Osteocyte (in vitro differentiated cells): Measurements from ENCODE around the gene COMMD9. TPM values are rescaled to one million over a fixed set of nuclear protein-coding genes. Genes with fewer than 3 reads are reported as not detected.

Experiments used
- DNase-seq: peaks from one replicate; pipeline ENCODE4 v3.0.0; 2021; ENCODE audit warnings: mixed read lengths; ENCODE audit not compliant: unreplicated experiment; ENCODE audit errors: extremely low spot score
- H3K27ac Mint-ChIP-seq: one replicate; pipeline ENCODE4 v1.8.0; 2021; ENCODE audit warnings: mild to moderate bottlenecking, mixed read lengths; ENCODE audit not compliant: unreplicated experiment
- H3K27me3 Mint-ChIP-seq: one replicate; pipeline ENCODE4 v1.8.0; 2021; ENCODE audit warnings: mixed read lengths; ENCODE audit not compliant: unreplicated experiment
- H3K36me3 Mint-ChIP-seq: one replicate; pipeline ENCODE4 v1.8.0; 2021; ENCODE audit warnings: mixed read lengths; ENCODE audit not compliant: unreplicated experiment
- H3K4me1 Mint-ChIP-seq: one replicate; pipeline ENCODE4 v1.8.0; 2021; ENCODE audit warnings: mixed read lengths; ENCODE audit not compliant: unreplicated experiment
- H3K4me3 Mint-ChIP-seq: one replicate; pipeline ENCODE4 v1.8.0; 2021; ENCODE audit warnings: mild to moderate bottlenecking, moderate library complexity, mixed read lengths; ENCODE audit not compliant: unreplicated experiment
- H3K9me3 Mint-ChIP-seq: one replicate; pipeline ENCODE4 v1.8.0; 2021; ENCODE audit warnings: mixed read lengths; ENCODE audit not compliant: unreplicated experiment
- CTCF ChIP-seq: fragments of 200-600 bp; sonication (generic); IDR thresholded peaks from 2 replicates; pipeline ENCODE4 v1.5.0; 2021; ENCODE audit warnings: antibody characterized with exemption, mild to moderate bottlenecking, moderate library complexity
- total RNA-seq: library from RNA; stranded (reverse); gene quantifications from 2 replicates; pipeline ENCODE4 v1.2.1, GENCODE V29; 2021

Gene COMMD9
- total RNA-seq, 1 donor from 2014 or later: 71.4 TPM

GRCh38 chr11:36247493-36247892, 41.7 kb downstream of the COMMD9 start:
- H3K27me3 Mint-ChIP-seq: peaks cover 5% of the 10 kb centered on the region

GRCh38 chr11:36243641-36244040, 45.6 kb downstream of the COMMD9 start:
- peaks cover 2% of the 10 kb centered on the region for H3K36me3 Mint-ChIP-seq
- no peak for TF ChIP-seq CTCF
- H3K4me1 Mint-ChIP-seq: peaks cover 4% of the 10 kb centered on the region
- no peak for DNase-seq
- no peak overlapping the region for H3K4me3 Mint-ChIP-seq
- no peak overlapping the region for H3K27ac Mint-ChIP-seq
- H3K9me3 Mint-ChIP-seq: peaks cover 8% of the 10 kb centered on the region
- H3K27me3 Mint-ChIP-seq: peaks cover 5% of the 10 kb centered on the region

More at GRCh38 chr11:36247493-36247892, 41.7 kb downstream of the COMMD9 start:
- Mint-ChIP-seq H3K9me3 (peaks cover 11% of the 10 kb centered on the region), H3K27ac (no peak overlapping the region), H3K4me1 (peaks cover 22% of the 10 kb centered on the region), H3K4me3 (no peak overlapping the region), H3K36me3 (peaks cover 2% of the 10 kb centered on the region)
- TF ChIP-seq CTCF: no peak
- no peak for DNase-seq

GRCh38 chr11:36241497-36241896, 47.7 kb downstream of the COMMD9 start:
- TF ChIP-seq CTCF: no peak
- no peak overlapping the region for H3K27ac Mint-ChIP-seq
- no peak for DNase-seq
- no peak overlapping the region for H3K4me3 Mint-ChIP-seq
- peaks cover 2% of the 10 kb centered on the region for H3K36me3 Mint-ChIP-seq
- H3K27me3 Mint-ChIP-seq: no peaks in the 10 kb centered on the region
- peaks cover 8% of the 10 kb centered on the region for H3K9me3 Mint-ChIP-seq
- no peaks in the 10 kb centered on the region for H3K4me1 Mint-ChIP-seq

- no peak overlapping the region for H3K4me3 Mint-ChIP-seq
- peaks cover 2% of the 10 kb centered on the region for H3K36me3 Mint-ChIP-seq
- no peak overlapping the region for H3K27ac Mint-ChIP-seq
- no peaks in the 10 kb centered on the region for H3K27me3 Mint-ChIP-seq
- DNase-seq: no peak
- no peak for TF ChIP-seq CTCF
- no peaks in the 10 kb centered on the region for H3K4me1 Mint-ChIP-seq
- peaks cover 8% of the 10 kb centered on the region for H3K9me3 Mint-ChIP-seq
Observed at GRCh38 chr11:36240801-36241200, 48.4 kb downstream of the COMMD9 start.

GRCh38 chr11:36240173-36240572, 49.1 kb downstream of the COMMD9 start:
- H3K9me3 Mint-ChIP-seq: peaks cover 6% of the 10 kb centered on the region
- no peak for DNase-seq
- no peaks in the 10 kb centered on the region for H3K4me1 Mint-ChIP-seq
- no peaks in the 10 kb centered on the region for H3K27me3 Mint-ChIP-seq
- TF ChIP-seq CTCF: no peak
- peaks cover 2% of the 10 kb centered on the region for H3K36me3 Mint-ChIP-seq
- H3K4me3 Mint-ChIP-seq: no peak overlapping the region
- no peak overlapping the region for H3K27ac Mint-ChIP-seq
